HG02798 (cell line): ENCODE measurements around the gene CNPY3.
A peak's percentile ranks its signal among the peaks of the same experiment; 100 is the strongest.
"Not testable (repeated sequence)": the region's sequence is repeated elsewhere in the genome, so short reads cannot be mapped to it uniquely, and the experiment has no call there.

Experiments
- ATAC-seq: cut with Tn5 transposase; IDR thresholded peaks from one replicate; pipeline ENCODE4 v1.9.1; 2021; ENCODE audit warnings: mild to moderate bottlenecking; ENCODE audit not compliant: unreplicated experiment, poor library complexity

CNPY3 gene

GRCh38 chr6:42911171-42912021 lies 17.9 kb upstream of the CNPY3 start:
- no peak for ATAC-seq

- ATAC-seq, result no peak
These were observed 14.7 kb upstream of the CNPY3 start for GRCh38 chr6:42914546-42914945.

GRCh38 chr6:42915732-42916131 lies 13.5 kb upstream of the CNPY3 start, which contains the start of gene PTCRA:
Gene PTCRA (plus strand): TSS chr6:42916053. CDS start chr6:42916070, 17 bp downstream.
- ATAC-seq, result no peak

- no peak for ATAC-seq
These were observed 13.0 kb upstream of the CNPY3 start for GRCh38 chr6:42916288-42916687.

- no peak for ATAC-seq
These were observed 7.5 kb upstream of the CNPY3 start for GRCh38 chr6:42921801-42922200.

DNA sequence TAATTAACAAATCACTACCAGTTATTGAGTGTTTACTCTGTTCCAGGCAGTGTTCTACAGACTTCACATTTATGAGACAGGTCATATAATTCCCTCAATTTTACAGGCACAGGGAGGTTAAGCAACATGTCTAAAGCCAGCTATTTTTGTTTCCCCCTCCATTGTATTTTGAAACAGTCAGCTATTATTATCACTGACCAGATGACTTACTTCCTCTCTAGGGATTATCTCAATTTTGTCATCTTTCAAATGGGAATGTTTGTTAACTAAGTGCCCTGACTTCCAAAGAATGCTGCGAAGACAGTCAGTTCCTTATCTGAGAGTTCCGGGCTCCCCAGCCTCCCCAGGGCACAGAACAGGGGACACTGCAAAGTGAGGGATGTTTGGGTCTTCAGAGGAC lies 5.6 kb upstream of the CNPY3 start:
- ATAC-seq, result no peak

- ATAC-seq, result no peak
These were observed 3.9 kb upstream of the CNPY3 start for GRCh38 chr6:42925248-42925857.

GRCh38 chr6:42929821-42930360 lies 611 bp downstream of the CNPY3 start:
- ATAC-seq, result peak; percentile 51

DNA sequence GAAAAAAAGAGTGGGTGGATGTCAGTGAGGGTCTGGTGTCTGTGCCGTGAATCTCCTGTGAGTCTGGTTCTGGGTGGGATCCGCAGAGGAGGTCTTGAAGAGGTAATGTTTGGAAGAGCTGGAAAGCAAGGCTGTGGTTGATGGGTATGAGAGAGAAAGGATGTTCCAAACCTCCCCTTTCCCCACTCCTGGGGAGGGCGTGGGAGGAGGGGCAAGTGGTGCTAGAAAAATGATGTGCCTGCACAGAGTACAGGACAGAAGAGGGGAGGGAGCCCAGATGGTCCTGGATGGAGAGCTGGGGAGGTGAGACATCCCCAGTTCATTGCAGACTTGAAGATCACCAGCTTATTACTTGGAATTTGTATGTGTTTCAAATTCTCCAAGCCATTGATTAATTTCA lies 3.1 kb downstream of the CNPY3 start:
- ATAC-seq, result no peak

GRCh38 chr6:42933205-42933604 lies 3.9 kb downstream of the CNPY3 start:
- ATAC-seq, result no peak

DNA sequence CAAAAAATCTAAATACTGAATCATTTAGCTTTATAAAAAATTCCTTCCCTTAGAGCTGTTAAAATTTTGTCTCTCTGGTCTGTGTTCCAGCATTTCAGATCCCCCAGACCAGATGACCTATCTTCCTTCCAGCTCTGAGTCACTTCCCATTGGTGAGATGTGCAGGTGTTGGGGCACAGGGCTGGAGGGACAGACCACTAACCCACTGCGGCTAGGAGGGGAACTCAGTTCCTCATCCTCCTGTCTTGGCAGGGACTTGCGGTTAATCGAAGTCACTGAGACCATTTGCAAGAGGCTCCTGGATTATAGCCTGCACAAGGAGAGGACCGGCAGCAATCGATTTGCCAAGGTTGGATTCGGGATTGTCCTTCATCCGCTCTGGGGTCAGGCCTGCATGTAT lies 6.0 kb downstream of the CNPY3 start:
- ATAC-seq, result no peak

GRCh38 chr6:42936398-42936797 lies 7.1 kb downstream of the CNPY3 start:
- no peak for ATAC-seq

GRCh38 chr6:42937548-42938427 lies 8.5 kb downstream of the CNPY3 start:
- no peak for ATAC-seq

DNA sequence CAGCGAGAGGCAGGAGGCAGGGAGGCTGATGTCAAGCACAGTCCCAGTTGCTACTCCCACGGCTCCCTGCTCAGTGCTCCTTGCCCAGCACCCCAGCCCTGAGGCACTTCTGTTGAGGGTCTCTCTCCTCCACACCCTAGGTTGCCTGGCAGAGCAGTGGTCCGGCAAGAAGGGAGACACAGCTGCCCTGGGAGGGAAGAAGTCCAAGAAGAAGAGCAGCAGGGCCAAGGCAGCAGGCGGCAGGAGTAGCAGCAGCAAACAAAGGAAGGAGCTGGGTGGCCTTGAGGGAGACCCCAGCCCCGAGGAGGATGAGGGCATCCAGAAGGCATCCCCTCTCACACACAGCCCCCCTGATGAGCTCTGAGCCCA lies 9.1 kb downstream of the CNPY3 start:
- no peak for ATAC-seq

GRCh38 chr6:42938987-42939809 lies 9.9 kb downstream of the CNPY3 start:
- ATAC-seq, result no peak

DNA sequence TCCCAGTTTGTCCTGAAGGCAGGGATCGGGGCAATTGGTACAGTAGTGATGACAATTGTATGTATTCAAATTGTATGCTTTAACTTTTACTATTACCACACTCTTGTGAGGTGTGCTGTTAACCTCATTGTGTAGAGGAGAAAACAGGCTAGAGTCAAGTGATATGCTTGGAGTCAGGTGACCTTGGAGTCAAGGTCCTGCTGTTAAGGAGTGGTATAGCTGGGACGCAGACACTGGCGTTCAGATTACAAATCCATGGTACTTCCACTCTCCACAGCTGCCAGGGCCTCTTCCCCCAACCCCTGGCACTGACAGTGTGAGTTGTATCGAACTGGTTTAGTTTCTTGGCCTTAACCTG lies 10.5 kb downstream of the CNPY3 start:
- ATAC-seq, result no peak

- ATAC-seq, result no peak
These were observed 11.3 kb downstream of the CNPY3 start for GRCh38 chr6:42940493-42941045.

- ATAC-seq, result not testable (repeated sequence)
These were observed 12.1 kb downstream of the CNPY3 start for GRCh38 chr6:42941356-42941755.

- no peak for ATAC-seq
These were observed 13.2 kb downstream of the CNPY3 start for GRCh38 chr6:42942444-42942843.

DNA sequence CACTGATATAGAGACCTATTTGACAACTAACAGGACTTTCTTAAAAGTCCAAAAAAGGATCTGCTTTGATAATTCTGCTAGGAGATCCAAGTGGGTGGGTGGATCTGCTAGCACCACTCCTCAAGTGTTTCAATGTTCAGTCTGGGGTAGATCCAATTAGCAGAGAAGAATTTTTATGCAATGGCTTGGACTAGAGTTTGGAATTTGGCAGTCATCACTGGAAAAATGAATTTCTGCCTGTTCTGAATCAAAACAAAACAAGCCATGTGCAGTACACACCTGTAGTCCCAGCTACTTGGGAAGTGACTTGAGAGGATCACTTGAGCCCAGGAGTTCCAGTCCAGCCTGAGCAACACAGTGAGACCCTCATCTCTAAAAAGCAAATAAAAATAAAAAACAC lies 18.7 kb downstream of the CNPY3 start:
- no peak for ATAC-seq
